Measurements from ENCODE around the gene SLK.

- TF ChIP-seq CTCF (IDR thresholded peaks at IDR 0.05) (no peak), POLR2A (IDR thresholded peaks at IDR 0.05) (no peak), EP300 (IDR thresholded peaks at IDR 0.05) (no peak)
Measured at GRCh38 chr10:103995134-103995533, 28.2 kb downstream of the SLK start.
